T-helper 2 cell treated with Interferon-gamma antibody and Interleukin-4, amounts not matched to agents 100 ng/mL and 5 ng/mL, for 36 hours (primary cell): Measurements from ENCODE around the gene ING4. TPM values are rescaled to one million over a fixed set of nuclear protein-coding genes. Genes with fewer than 3 reads are reported as not detected.

Source experiments
- intact Hi-C: fragments of 100-400 bp; cut with micrococcal nuclease; formaldehyde crosslinking; loops from one replicate; pipeline ENCODE4 v1.15.1; 2023
- total RNA-seq: library from RNA; stranded (reverse); gene quantifications from 2 replicates; pipeline ENCODE4 v1.2.3, GENCODE V29; 2022

The ING4 gene
- total RNA-seq, 1 donor from 2014 or later, result 20.7 TPM

DNA sequence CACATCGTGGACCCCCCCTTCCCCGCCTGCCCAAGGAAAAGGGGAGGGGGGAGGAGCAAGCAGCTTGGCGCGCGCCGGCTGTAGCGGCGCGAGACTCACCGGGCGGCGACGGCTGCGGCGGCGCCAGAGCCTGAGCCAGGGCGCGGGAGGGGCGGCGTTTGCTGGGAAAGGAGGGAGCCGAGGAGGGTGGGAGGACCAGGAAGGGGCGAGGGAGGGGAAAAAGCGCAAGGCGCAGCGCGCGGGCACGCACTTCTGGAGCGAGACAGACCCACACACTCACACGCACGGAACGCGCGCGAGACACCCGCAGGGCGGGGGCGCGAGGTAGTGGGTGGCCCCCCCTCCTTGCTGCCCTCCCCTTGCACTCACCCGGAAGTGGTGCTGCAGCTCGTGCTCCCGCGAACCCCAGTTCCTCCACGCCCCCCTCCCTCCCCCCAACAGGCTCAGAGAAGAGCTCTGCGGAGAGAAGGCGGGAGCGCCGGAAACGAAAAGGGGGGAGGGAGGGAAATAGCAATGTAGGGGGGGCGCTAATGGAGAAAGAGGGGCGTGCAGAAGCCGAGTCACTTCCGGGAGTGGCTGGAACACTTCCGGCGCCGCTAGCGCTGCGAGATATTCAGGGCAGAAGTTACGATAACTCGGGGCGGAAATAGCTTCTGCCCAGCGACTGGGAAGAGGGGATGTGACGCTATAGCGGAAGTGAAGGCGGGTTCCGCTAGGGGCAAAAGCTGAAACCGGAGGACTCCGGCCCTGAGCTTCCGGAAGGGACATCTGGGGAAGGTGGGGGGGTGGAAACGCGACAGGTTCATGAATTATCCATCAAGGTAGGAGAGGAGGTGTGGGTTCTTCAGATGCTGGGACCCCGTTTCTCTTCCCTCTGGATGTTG, 26.3 kb upstream of the ING4 start, which contains the start of gene ZNF384:
Gene ZNF384 (minus strand): TSS at position 377 of the 884 bp plus-strand sequence. CDS start 9,855 bp downstream, outside the sequence.
- intact Hi-C loops, result loop anchor here (1.0 to 5.0 kb wide), 12 partner anchors 11 to 194 kb away; partner anchors contain the start of genes COPS7A, GAPDH, ING4 and MLF2

DNA sequence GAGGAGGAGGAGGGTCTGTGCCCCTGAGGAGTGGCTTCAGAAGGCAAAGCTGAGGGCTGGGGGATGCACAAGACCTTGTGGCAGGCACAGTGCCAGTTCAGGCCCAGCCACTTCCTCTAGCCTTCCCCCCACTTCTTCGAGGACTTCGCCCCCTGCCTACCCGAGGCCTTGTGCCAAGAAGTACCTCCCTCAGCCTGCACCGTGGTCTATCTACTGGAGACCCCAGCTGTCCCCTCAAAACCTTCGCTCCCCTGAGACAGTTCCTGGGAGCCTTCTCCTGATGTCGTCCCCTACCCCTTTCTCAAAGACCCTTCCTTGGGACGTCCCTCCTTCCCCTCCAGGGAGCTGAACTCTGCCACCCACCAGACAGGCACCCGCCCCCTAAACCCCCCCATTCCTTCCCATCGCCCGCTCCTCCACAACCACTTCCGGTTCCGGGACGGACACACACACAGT, 25.7 kb upstream of the ING4 start:
- intact Hi-C loops, result loop anchor here (2.0 to 5.0 kb wide), 4 partner anchors 79 to 194 kb away; partner anchors contain the start of genes NCAPD2, P3H3, PTMS and SPSB2

DNA sequence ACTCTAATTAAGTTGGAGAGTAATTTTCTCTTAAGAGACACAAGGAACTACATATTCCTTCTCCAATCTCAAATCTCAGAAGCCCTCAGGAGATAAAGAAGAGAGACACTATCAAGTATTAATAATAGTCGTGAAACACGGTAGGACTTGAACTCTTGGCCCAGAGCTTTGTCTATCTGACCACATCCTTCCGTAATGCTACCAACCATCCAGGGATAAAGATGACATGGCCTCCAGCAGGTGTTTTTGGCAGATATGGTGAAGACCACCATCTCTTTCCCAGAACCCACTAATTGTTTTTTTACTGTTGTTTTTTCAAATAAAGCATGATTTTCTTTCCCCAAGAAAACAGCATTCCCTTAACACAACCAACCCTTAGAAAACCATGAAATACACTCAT, 22.9 kb upstream of the ING4 start:
- intact Hi-C loops, result loop anchor here (5.0 kb wide), 2 partner anchors 81 to 141 kb away; partner anchors contain the start of genes P3H3 and PTMS

DNA sequence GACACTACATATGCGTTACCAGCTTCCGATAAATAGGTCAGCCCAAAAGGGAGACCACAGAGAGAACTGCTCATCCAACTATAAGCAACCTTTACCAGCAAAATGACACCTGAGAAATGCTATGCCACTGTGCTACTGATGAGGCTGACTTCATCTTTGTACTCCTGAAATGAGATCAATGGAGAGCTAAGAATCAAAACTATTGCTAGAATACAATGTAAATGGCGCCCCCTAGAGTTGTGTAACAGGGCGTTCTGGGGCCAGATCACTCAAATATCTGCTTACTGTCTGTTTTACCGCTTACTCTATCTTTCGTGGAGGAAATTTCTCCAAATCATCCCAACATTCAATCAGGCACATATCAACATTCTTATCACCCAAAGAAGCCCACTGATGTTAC, 21.7 kb upstream of the ING4 start:
- intact Hi-C loops, result loop anchor here (5.0 kb wide), 2 partner anchors 83 to 143 kb away; partner anchors contain the start of genes P3H3 and PTMS

DNA sequence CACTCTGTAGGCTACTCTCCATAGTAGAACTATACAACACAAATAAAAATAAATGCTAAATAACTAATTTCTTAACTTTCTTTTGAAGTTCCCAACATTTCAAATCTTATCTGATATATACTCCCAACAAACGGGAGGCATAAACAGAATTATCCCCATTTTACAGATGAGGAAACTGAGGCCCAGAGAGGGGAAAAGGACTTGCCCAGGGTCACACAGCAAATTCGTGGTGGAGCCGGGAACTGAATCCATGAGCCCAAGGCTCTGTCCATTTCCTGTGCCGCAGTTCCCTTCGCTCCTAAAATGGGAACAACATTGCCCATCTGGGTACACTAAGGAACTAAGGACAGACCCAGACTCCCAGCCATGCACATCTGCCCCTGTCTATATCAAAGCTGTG, 14.0 kb upstream of the ING4 start:
- intact Hi-C loops, result no loop called here

DNA sequence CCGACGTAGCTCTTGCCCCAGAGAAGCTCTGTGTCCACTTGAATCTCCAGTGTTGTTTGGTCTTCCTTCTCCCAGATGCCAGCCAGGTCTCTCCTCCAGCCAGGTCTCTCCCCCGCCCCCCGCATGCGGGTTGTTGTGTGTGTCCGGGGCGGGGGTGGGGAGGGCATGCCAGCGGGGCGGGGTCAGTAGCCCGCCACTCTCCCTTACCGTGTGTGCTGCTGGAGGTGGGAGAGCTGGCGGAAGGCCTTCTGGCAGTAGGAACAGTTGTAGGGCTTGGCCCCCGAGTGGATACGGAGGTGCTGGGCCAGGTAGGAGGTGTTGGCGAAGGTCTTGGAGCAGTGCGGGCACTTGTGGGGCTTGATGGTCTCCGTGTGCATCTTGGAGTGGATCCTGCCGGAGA, 9.2 kb upstream of the ING4 start:
- intact Hi-C loops, result no loop called here

DNA sequence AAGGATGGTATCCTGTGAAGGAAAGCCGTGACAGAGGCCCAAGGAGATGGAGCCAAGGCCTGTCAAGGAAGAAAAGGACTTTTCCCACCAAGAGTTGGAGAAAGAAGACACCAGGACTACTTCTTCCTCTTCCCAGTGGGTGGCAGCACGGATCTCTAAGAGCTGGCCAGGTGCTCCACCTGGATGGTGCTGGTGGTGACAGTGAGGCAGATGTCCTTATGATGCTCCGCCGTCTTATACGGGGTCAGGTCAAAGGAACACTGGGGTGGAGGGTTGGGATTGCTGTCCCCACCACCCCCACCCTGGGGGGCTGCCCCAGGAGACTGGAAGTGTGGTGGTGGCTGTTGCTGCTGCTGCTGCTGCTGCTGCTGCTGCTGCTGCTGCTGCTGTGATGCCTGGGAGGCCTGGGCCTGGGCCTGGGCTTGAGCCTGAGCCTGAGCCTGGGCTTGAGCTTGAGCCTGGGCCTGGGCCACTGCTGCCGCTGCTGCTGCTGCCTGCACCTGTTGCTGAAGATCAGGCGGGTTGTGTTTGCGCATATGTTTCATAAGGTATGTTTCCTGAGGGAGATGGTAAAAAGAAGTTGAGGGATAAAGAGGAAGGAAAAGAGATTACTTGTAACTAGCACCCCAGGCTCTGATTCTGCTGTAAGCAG, 4.8 kb upstream of the ING4 start:
- intact Hi-C loops, result no loop called here

DNA sequence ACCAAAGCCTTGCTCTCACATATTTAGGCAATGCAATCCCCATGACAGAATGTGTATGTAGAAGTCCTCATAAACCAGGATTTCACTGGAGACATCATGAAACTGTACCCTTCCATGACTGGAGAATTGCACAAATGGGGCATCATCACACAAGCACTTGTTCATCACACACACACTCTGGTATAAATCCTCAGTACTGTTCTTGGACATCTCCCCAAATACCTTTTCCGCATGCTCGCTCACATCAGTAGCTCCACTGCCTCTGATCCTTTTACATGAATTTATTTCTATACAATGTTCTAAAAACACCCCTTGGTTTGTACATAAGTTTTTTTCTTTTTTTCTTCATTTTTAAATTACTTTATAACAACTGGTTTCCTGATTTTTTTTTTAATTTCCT, 3.3 kb upstream of the ING4 start:
- intact Hi-C loops, result no loop called here

DNA sequence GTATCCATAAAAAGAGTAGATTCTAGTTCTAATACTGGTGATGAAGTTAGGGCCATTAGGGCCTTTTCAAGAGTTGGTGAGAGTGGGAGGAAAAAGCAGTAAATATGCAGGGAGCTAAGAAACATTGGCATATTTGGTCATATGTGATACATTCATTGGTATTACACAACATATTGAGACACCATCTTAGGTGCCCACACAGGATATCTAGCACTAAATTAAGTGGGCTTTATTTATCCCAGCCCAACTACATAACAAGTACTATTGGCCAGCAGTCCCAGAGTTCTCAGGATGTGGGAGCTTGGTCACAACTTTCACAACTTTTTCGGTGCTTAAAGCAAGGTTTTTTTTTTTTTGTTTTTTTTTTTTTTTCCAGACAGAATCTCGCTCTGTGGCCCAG, 2.0 kb upstream of the ING4 start:
- intact Hi-C loops, result loop anchor here (5.0 kb wide), 1 partner anchor 133 kb away; the partner anchor contains the start of gene GAPDH

DNA sequence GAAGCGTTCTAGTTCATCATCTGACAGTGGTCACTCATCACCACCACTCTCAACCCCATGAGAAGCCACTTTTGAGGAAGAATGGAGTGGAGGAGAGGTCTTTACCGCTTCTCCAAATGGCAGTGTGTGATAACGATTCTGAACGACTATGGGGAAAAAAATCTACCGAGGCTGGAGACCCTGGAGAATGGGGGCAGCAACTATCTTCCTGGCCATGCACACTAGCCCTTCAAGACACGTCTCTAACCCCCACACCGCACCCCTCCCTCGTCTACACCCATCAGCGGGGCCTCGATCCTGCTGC, 365 bp downstream of the ING4 start:
- intact Hi-C loops, result loop anchor here (2.0 to 5.0 kb wide), 3 partner anchors 30 to 130 kb away; partner anchors contain the start of gene GAPDH

DNA sequence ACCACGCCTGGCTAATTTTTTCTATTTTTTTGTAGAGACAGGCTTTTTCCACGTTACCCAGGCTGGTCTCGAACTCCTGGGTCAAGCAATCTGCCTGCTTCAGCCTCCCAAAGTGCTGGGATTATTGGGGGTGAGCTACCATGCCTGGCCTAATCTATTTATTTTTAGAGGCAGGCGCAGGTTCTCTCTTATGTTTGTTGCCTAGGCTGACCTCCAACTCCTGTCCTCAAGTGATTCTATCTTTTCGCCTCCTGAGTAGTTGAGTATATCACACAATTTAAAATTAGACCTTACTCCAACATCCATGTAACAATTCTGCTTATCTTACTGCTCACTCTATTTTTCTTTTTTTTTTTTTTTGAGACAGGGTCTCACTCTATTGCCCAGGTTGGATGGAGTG, 8.9 kb downstream of the ING4 start:
- intact Hi-C loops, result no loop called here

DNA sequence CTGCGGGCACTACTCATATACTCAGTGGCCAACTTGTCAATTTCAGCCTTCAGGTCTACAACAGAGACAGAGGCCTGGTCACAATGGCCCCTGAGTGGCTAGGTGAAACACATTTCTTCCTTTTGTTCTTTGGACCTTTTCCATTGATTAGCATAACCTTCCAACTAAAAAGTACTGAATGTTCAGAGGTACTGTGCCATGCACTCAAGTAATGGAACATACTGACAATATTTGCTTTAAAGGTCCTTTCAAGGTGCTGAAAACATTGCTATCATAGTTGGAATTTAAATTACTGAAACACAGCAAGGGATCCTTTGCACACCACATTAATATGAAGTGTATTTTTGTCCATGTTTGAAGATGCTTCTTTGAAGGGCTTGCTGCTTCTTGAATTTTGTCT, 9.6 kb downstream of the ING4 start:
- intact Hi-C loops, result no loop called here

DNA sequence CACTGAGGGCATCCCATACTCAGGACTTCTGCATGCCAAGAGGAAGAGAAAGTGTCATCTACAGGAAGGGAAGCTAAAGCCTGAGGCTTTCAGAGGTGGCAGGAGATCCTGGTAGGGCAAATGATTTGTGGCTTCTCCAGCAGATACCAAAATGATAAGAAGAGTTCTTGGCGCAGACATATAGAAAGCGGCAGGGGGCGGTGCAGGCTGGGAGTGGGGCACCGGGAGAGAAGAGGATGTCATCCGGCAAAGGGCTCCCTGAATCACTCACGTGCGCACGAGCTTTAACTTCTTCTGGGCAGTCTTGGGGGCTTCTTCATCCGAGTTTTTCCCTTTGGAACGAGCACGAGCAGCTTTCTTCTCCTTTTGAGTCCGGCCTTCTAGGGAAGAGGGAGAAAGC, 10.5 kb downstream of the ING4 start:
- intact Hi-C loops, result no loop called here

DNA sequence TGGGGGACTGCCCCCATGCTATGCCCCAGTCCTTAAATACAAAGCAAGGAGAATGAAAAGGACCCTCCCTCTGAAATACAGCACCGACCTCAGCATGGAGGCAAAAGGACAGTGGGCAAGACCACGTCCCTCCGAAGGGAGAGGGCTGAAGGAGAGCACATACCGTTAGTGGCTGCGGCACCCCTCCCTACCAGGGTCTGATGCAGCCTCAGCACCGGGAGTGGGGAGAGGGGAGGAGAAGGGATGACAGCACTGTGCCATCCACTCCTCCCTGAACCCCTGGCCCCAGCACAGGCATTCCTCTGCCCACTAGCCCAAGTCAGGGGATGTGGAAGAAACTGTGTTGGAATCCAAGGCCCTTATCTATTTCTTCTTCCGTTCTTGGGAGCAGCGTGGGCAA, 12.1 kb downstream of the ING4 start:
- intact Hi-C loops, result no loop called here

DNA sequence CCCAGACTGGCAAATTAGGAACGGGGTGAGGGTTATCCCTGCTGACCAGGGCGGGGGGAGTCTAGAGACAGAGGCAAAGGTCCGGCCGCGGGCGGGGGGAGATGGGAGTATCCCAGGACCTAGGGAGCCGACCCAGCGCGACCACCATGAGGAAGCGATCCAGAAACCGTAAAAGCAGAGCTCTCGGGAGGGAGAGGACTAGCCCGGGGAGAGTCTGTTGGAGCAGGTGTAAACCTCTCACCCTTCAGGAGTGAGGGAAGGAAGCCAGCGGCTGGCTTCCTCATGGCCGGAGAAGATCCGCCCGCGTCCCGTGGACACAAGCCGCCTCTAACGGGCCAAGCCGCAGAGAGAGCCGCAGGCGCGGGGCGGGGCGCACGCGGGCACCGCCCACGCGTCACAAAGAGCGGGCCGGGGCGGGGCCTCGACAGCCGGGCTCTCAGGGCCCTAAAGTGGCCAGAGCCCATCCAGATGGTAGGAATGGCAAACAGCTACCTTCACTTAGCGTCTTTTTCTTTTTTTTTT, 15.8 kb downstream of the ING4 start, which contains the start of gene ACRBP:
Gene ACRBP (minus strand): TSS at position 350 of the 522 bp plus-strand sequence. CDS start 66 bp downstream, at position 284.
- intact Hi-C loops, result no loop called here

DNA sequence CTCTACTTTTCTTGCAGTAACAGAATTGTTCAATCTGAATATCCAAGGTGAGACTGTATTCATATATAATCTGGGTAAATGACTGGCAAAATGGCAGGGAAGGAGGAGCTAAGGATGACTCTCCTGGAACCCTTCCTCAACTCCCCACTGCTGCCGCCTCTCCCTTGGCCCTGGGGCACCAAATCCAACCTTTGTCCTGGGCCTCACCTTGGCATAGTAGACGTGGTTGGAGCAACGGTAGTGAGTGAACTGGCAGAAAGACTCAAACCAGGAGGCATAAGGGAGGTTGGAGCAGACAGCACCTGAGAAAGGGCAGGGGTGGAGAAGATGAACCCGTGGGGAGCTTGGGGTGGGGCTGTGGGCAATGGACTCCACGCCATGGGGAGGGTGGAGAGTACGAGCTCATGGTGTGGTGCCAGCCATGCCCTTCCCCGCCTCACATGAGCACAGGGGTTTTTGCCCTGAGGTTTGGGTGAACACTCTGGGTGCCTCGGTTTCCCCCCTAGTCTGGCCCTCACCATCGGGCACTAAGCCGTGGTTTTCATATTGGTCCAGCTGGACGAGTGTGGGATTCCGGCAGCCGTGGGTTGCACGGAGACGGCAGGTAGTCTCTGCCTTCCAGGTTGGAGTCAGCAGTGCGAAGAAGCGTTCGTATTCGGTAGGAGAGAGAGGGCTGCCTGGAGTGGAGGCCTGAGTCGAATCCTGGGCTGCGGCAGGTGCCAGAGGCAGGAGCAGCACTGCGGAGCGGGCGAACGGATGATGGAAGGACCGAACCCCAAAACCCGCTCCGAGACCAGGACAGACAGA, 16.4 kb downstream of the ING4 start:
- intact Hi-C loops, result no loop called here

DNA sequence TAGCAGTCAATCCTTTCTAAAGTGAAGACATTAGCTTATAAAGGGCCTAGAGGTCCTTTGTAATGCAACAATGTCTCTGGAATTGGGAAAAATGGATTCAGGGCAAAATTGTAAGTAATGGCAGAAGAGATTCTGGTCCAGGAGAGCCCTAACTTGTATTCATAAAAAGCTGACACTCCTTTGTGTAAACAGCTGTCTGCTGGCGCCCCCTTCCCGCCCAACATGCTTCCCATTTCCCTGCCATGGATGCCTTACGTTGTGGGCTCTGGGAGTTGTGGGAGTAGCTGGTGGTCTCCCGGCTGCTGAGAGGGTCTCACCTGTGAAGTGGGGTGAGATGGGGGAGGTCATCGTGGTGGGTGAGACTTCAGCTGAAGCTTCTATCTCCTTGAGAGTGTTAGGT, 18.0 kb downstream of the ING4 start:
- intact Hi-C loops, result no loop called here

DNA sequence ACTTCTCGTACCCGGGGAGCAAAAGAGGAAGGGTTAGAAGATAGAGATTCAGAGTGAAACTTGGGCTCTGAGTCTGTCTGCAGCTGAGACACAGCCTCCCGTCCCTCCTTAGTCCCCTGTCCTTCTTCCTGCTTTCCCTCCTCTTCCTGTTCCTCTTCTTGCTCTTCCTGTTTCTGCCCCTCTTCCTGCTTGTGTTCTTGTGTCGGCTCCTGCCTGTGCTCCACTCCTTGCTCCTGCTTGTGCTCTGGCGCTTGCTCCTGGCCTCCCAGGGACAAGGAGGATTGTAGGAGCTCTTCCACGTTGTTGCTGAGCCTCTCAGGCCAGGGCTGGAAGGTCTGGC, 18.7 kb downstream of the ING4 start:
- intact Hi-C loops, result no loop called here

DNA sequence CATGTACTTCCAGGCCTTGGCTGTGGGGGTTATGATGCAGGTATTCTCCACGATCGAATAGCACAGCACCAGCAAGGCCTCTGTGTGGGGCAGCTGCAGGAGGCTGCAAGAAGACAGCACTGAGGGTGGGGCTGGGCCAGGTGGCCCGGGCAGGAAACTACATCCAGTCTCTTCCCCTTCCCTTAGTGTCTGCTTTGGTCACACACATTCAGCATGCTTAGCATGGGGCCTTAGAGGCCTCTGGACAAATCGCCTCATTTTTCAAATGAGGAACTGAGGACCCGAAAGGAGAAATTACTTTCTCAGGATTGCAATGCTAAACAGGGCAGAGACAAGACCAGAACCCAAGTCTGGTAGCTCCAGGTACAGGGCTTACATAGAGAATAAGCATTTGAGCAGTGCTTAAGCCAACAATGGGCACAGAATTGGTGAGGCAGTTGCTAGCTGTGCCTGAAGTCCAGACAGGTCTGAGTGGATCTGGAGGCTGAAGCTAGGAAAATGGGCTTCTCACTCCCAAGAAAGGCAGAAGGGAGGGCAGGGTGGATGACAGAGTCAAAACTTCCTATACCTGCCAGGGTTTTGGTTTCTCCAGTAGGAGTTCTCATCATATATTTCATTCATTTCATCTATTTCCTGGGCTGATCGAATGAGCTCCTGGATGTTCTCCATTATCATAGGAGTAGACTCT, 19.2 kb downstream of the ING4 start:
- intact Hi-C loops, result no loop called here

DNA sequence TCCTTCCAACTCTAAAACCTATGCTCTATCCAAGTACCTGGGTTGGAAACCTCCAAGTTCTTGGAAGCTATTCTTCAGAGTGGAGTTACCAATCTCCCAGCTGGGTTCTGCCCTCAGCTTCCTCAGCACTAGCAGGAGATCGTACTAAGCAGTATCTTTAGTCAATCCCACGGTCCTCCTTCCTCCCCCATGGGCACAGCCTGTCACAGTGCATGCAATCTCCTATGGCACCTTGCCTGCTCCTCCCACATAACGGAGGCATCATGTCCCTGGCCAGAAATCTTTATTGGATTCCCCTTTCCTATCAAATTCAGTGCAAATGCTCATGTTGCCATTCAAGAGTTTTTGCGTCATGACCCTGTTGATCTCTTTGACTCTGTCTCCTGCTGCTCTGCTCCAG, 21.8 kb downstream of the ING4 start:
- intact Hi-C loops, result no loop called here

DNA sequence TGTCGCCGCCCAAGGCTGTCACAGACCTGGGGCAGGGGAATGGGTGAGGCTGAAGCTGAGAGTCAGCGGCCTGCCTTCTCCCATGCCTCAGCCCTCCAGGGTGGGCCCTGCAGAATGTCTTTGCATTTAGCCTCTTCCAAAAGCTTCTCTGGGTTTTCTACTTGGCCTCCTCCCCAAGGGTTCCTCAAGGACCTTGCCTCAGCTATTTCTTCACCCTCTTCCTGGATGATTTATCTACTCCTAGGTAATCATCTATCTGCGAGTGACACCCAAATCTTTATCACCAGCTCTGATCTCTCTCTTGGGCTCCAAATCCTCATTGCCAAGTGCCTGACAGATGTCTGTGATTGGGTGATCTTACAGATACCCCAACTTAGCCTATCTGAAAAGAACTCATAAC, 22.4 kb downstream of the ING4 start:
- intact Hi-C loops, result no loop called here
